IPS-18c (cell line): ENCODE results near the gene CRCP.
"Not testable (repeated sequence)": the region's sequence is repeated elsewhere in the genome, so short reads cannot be mapped to it uniquely, and the experiment has no call there.

Source experiments
- H3K4me3 ChIP-seq: 2 replicates; pipeline ENCODE4 v1.7.0; 2013; ENCODE audit warnings: low read depth, mild to moderate bottlenecking, low read length, moderate library complexity; ENCODE audit not compliant: insufficient read depth
- H3K9me3 ChIP-seq: one replicate; pipeline ENCODE4 v1.6.1; 2013; ENCODE audit warnings: mild to moderate bottlenecking, low read length, moderate library complexity; ENCODE audit not compliant: control insufficient read depth, insufficient read depth

Gene CRCP

GRCh38 chr7:66100408-66101050 is 14.1 kb upstream of the CRCP start:
- Histone ChIP-seq H3K9me3 (no peaks in the 10 kb centered on the region), H3K4me3 (peak overlapping the region; percentile 17; the same call in 1 of the 2 replicates)

DNA sequence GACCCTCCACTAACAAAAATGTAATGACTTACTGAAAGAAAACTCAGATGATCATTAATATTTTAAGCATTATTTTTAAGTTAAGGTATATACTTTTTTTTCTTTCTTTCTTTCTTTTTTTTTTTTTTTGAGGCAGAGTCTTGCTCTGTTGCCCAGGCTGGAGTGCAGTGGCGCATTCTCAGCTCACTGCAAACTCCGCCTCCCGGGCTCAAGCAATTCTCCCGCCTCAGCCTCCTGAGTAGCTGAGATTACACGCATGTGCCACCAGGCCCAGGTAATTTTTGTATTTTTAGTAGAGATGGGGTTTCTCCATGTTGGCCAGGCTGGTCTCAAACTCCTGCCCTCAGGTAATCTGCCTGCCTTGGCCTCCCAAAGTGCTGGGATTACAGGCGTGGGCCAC is 12.5 kb upstream of the CRCP start:
- not testable (repeated sequence) for H3K9me3 ChIP-seq, H3K4me3 ChIP-seq

GRCh38 chr7:66103994-66104393 is 10.7 kb upstream of the CRCP start:
- H3K4me3 ChIP-seq, result not testable (repeated sequence)

GRCh38 chr7:66105263-66105748 is 9.3 kb upstream of the CRCP start:
- no peak overlapping the region for H3K4me3 ChIP-seq
- no peaks in the 10 kb centered on the region for H3K9me3 ChIP-seq

More at GRCh38 chr7:66103994-66104393, 10.7 kb upstream of the CRCP start:
- H3K9me3 ChIP-seq, result not testable (repeated sequence)

DNA sequence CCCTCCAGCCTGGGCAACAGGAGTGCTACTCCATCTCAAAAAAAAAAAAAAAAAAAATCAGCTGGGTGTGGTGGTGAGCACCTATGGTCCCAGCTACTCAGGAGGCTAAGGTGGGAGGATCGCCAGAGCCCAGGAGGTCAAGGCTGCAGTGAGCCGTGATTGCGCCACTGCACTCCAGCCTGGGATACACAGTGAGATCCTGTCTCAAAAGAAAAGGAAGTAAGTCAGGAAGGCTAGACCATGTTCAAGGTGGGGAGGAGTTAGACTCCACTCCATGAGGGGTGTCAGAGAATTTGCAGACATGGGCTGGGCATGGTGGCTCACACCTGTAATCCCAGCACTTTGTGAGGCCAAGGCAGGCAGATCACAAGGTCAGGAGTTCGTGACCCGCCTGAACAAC is 6.2 kb upstream of the CRCP start:
- H3K4me3 ChIP-seq, H3K9me3 ChIP-seq: not testable (repeated sequence)

DNA sequence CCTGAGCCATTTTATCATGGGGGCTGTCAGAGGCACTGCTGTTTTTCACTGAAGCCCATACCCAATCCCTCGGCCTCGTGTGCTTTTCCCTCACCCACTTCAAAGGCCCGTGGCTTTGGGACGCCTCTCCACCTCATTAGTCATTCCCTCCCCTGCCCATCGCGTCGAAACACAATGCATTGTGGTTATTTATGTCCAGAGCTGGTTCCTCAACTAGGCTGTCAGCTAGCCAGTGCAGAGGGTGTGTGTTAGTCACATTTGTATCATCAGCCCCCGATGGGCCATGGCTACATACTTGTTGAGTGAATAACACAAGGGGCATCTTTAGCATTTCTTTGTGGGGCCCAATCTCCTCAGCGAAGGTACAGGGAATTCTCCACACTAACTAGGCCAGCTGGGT is 3.8 kb upstream of the CRCP start:
- no peak overlapping the region for H3K4me3 ChIP-seq
- H3K9me3 ChIP-seq, result no peaks in the 10 kb centered on the region

DNA sequence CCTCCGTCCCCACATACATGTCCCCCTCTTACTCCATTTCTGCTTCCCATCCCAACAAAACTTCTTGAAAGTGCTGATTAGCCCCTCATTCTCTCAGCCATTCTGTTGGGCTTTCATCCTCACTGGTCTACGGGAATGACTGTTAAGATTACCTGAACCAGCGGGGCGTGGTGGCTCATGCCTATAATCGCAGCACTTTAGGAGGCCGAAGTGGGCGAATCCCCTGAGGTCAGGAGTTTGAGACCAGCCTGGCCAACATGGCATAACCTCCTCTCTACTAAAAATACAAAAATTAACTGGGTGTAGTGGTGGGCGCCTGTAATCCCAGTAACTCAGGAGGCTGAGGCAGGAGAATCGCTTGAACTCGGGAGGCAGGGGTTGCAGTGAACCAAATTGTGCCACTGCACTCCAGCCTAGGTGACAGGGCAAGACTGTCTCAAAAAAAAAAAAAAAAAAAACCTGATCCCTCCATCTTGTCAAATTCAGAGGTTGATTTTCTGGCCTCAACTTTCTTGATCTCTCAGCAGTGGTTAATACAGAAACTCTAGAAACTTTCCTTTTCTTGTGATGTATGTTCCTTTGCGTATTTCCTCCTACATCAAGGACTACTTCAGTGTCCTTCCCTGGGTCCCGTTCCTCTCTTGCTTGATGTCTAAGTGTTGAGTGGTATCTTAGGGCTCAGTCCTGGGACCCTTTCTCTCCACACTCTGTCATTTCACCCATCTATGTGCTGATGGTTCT is 2.2 kb downstream of the CRCP start:
- H3K9me3 ChIP-seq, H3K4me3 ChIP-seq: not testable (repeated sequence)

DNA sequence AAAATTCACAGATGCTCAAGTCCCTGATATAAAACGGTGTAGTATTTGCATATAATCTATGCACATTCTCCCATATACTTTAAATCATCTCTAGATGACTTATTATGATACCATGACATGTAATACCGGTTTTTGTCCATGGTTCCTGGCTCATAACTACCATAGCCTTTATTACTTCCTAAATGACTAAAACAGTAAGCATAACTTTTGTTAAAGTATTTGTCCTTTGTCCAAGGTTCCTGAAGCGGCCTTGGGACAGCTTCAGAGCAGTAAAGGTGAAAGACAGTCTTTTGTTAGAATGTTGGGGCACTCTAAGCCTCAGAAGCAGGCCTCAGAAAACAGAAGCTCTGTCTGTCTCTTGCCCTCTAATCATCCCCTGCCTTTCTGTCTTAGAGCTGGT is 4.0 kb downstream of the CRCP start:
- Histone ChIP-seq H3K4me3 (no peak overlapping the region), H3K9me3 (no peaks in the 10 kb centered on the region)

GRCh38 chr7:66119245-66119850 is 4.7 kb downstream of the CRCP start:
- Histone ChIP-seq H3K4me3 (no peak overlapping the region), H3K9me3 (no peaks in the 10 kb centered on the region)

DNA sequence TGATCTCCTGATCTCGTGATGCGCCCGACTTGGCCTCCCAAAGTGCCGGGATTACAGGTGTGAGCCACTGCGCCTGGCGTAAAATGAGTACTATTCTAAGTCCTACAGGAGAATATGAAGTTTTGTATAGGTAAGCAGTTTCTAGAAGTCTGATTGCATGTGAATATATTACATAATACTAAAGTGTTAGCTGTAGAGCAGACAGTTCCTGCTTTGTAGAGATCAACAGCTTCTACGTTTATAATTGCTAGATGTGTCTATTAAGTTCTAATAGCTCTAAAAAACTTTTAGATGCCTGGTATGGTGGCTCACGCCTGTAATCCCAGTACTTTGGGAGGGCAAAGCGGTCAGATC is 8.5 kb downstream of the CRCP start:
- H3K9me3 ChIP-seq, result no peaks in the 10 kb centered on the region
- no peak overlapping the region for H3K4me3 ChIP-seq

DNA sequence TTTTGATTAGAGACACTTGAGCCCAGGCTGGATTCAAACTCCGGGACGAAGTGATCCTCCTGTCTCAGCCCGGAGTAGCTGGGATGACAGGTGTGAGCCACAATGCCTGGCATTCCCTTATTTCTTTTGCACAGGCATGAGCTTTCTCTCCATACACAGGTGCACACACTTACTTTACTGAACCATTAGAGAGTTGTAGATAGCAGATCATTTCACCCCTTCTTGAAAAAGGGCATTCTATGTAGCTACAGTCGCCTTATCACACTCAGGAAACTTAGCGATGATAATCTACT is 9.9 kb downstream of the CRCP start:
- not testable (repeated sequence) for H3K4me3 ChIP-seq

DNA sequence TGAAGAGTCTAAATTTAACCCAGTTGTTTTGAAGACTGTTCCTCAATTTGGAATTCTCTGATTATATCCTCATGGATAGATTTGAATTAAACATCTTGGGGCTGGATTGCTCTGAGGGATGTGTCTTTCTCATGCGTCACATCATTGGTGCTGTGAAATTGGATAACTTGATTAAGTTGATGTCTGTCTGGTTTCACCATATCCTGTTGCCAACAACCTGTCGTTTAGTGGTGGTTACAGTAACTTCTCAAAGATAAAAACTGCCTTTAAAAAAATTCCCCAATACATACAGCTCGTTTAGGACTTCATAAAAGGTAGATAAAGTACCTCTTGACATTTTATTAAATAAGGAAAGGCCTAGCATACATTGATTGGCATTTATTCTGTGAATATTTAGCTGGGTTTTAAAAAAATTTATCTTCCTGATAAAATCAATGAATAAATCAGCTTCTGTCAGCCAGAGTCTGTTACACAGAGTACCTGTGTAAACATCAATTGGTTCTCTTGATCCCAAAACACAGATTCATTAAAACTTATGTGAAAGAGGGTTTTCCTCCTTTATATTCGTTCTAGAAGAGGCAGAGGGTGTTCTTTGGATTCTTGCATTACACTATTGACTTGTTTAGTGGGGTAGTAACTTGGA is 10.5 kb downstream of the CRCP start:
- H3K4me3 ChIP-seq, result no peak overlapping the region
- no peaks in the 10 kb centered on the region for H3K9me3 ChIP-seq

More for the DNA sequence above, 9.9 kb downstream of the CRCP start:
- H3K9me3 ChIP-seq, result not testable (repeated sequence)

- H3K4me3 ChIP-seq, H3K9me3 ChIP-seq: not testable (repeated sequence)
These were observed 11.2 kb downstream of the CRCP start for GRCh38 chr7:66125781-66126352.

GRCh38 chr7:66127172-66127571 is 12.5 kb downstream of the CRCP start:
- not testable (repeated sequence) for H3K4me3 ChIP-seq

DNA sequence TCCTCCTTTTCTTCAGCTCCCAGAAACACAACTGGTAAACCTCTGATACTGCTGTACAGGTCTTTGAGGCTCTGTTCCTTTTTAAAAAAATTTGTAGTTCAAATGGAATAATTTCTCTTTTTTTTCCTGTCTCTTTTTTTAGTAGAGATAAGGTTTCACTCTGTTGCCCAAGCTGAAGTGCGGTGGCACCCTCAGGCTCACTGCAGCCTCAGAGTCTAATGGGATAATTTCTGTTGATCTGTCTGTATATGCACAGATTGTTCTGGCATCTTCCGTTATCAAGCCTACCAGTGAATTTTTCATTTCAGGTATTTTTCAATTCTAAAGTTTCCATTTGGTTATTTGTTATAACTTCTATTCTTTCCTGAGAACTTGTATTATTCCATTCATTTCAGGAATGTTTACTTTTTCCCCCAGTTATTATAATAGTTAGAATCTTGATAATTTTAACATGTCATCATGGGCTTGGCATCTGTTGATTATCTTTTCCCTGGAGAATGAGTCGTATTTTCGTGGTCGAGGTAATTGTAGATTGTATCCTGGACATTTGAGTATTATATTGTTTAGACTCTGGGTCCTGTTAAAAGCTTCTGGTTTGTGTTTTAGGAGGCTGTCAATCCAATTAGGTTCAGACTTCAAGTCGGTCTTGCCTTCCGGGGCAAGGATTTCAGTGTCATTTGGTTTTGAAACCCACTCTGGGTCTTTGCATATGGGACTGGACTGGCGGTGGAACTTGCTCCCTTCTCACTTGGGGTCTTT is 24.5 kb downstream of the CRCP start:
- H3K4me3 ChIP-seq, result no peak overlapping the region
- H3K9me3 ChIP-seq, result no peaks in the 10 kb centered on the region

More at GRCh38 chr7:66127172-66127571, 12.5 kb downstream of the CRCP start:
- not testable (repeated sequence) for H3K9me3 ChIP-seq

- no peaks in the 10 kb centered on the region for H3K9me3 ChIP-seq
- H3K4me3 ChIP-seq, result no peak overlapping the region
These were observed 26.3 kb downstream of the CRCP start for GRCh38 chr7:66140924-66141323.

DNA sequence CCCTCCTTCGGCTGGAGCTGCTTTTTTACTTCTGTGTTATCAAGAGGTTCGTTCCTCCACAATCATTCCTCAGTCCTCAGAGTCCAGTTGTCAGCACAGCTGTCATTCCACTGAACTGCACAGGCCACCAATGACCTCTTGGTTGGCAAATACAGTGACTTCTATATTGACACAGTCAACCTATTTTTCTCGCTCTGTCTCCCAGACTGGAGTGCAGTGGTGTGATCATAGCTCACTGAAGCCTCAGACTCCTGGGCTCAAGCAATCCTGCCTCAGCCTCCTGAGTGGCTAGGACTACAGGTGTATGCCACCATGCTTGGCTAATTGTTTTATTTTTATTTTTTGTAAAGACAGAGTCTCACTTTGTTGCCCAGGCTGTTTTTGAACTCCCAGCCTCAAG is 27.7 kb downstream of the CRCP start:
- Histone ChIP-seq H3K9me3 (no peaks in the 10 kb centered on the region), H3K4me3 (no peak overlapping the region)
